ENCODE measurements around the gene ENOX1. TPM values are rescaled to one million over a fixed set of nuclear protein-coding genes. Genes with fewer than 3 reads are reported as not detected.

The ENOX1 gene
- total RNA-seq, 1 donor from 2014 or later: 1.1 TPM

- Histone ChIP-seq H3K9me3 (ENCODE audit: low read depth) (no peaks in the 10 kb centered on the region), H3K36me3 (no peaks in the 10 kb centered on the region), H3K9ac (no peak overlapping the region), H3K4me2 (no peak overlapping the region), H3F3A (ENCODE audit: low read depth) (no peaks in the 10 kb centered on the region), H3K27me3 (no peaks in the 10 kb centered on the region), H3K4me3 (no peak overlapping the region), H3K79me2 (ENCODE audit: low read depth) (no peaks in the 10 kb centered on the region), H2AFZ (replicated peaks) (no peak overlapping the region), H3K4me1 (peaks cover 7% of the 10 kb centered on the region), H3K27ac (no peak overlapping the region), H4K20me1 (ENCODE audit: low read depth) (no peaks in the 10 kb centered on the region)
- H3K27ac Mint-ChIP-seq: no peak overlapping the region
- TF ChIP-seq CTCF (IDR thresholded peaks at IDR 0.05) (no peak), EZH2phosphoT487 (IDR thresholded peaks at IDR 0.05) (no peak), EZH2 (IDR thresholded peaks at IDR 0.05) (no peak)
- no peaks in the 10 kb centered on the region for H3K36me3 Mint-ChIP-seq
- H3K4me3 Mint-ChIP-seq: no peak overlapping the region
- no peaks in the 10 kb centered on the region for H3K9me3 Mint-ChIP-seq
- H3K27me3 Mint-ChIP-seq (ENCODE audit: insufficient read depth, low read depth): no peaks in the 10 kb centered on the region
- DNase-seq (ENCODE audit: low spot score): no peak
- H3K4me1 Mint-ChIP-seq: peaks cover 21% of the 10 kb centered on the region
These were observed 354.9 kb downstream of the ENOX1 start for GRCh38 chr13:43431841-43432240.

- Histone ChIP-seq H3K9me3 (ENCODE audit: low read depth) (no peaks in the 10 kb centered on the region), H2AFZ (replicated peaks) (no peak overlapping the region), H3K27ac (no peak overlapping the region), H3F3A (ENCODE audit: low read depth) (no peaks in the 10 kb centered on the region), H3K4me2 (no peak overlapping the region), H3K36me3 (no peaks in the 10 kb centered on the region), H3K27me3 (no peaks in the 10 kb centered on the region), H3K79me2 (ENCODE audit: low read depth) (no peaks in the 10 kb centered on the region), H3K4me1 (peaks cover 7% of the 10 kb centered on the region), H3K9ac (no peak overlapping the region), H4K20me1 (ENCODE audit: low read depth) (no peaks in the 10 kb centered on the region), H3K4me3 (no peak overlapping the region)
- peaks cover 21% of the 10 kb centered on the region for H3K4me1 Mint-ChIP-seq
- no peak for TF ChIP-seq EZH2 (IDR thresholded peaks at IDR 0.05)
- no peak for TF ChIP-seq EZH2phosphoT487 (IDR thresholded peaks at IDR 0.05)
- no peak for TF ChIP-seq CTCF (IDR thresholded peaks at IDR 0.05)
- no peaks in the 10 kb centered on the region for H3K36me3 Mint-ChIP-seq
- no peak for DNase-seq (ENCODE audit: low spot score)
- no peak overlapping the region for H3K27ac Mint-ChIP-seq
- H3K27me3 Mint-ChIP-seq (ENCODE audit: insufficient read depth, low read depth): no peaks in the 10 kb centered on the region
- H3K4me3 Mint-ChIP-seq: no peak overlapping the region
- H3K9me3 Mint-ChIP-seq: no peaks in the 10 kb centered on the region
These were observed 355.5 kb downstream of the ENOX1 start for GRCh38 chr13:43431290-43431716.

GRCh38 chr13:43428545-43429296 lies 358.1 kb downstream of the ENOX1 start:
- no peak overlapping the region for H2AFZ ChIP-seq (replicated peaks)
- Mint-ChIP-seq H3K4me1 (peaks cover 26% of the 10 kb centered on the region), H3K9me3 (no peaks in the 10 kb centered on the region), H3K4me3 (no peak overlapping the region), H3K27ac (no peak overlapping the region), H3K36me3 (no peaks in the 10 kb centered on the region), H3K27me3 (ENCODE audit: insufficient read depth, low read depth) (no peaks in the 10 kb centered on the region)
- no peak overlapping the region for H3K9ac ChIP-seq
- no peaks in the 10 kb centered on the region for H4K20me1 ChIP-seq (ENCODE audit: low read depth)
- TF ChIP-seq CTCF (IDR thresholded peaks at IDR 0.05) (no peak), EZH2phosphoT487 (IDR thresholded peaks at IDR 0.05) (no peak), EZH2 (IDR thresholded peaks at IDR 0.05) (no peak)
- no peaks in the 10 kb centered on the region for H3F3A ChIP-seq (ENCODE audit: low read depth)
- peaks cover 11% of the 10 kb centered on the region for H3K4me1 ChIP-seq
- no peaks in the 10 kb centered on the region for H3K79me2 ChIP-seq (ENCODE audit: low read depth)
- H3K27me3 ChIP-seq: no peaks in the 10 kb centered on the region
- H3K4me2 ChIP-seq: no peak overlapping the region
- no peak overlapping the region for H3K4me3 ChIP-seq
- no peak overlapping the region for H3K27ac ChIP-seq
- H3K9me3 ChIP-seq (ENCODE audit: low read depth): no peaks in the 10 kb centered on the region
- DNase-seq (ENCODE audit: low spot score): peak; percentile 40
- no peaks in the 10 kb centered on the region for H3K36me3 ChIP-seq
